Hematopoietic multipotent progenitor cell treated with erythropoietin and hydrocortisone succinate and interleukin-3 and kit ligand, for 4 days (in vitro differentiated cells): ENCODE data around the gene CD40.
"Not testable (repeated sequence)": the region's sequence is repeated elsewhere in the genome, so short reads cannot be mapped to it uniquely, and the experiment has no call there.

Source experiments
- DNase-seq: peaks from one replicate; pipeline ENCODE4 v3.0.0-alpha.2; 2015

CD40 gene

DNA sequence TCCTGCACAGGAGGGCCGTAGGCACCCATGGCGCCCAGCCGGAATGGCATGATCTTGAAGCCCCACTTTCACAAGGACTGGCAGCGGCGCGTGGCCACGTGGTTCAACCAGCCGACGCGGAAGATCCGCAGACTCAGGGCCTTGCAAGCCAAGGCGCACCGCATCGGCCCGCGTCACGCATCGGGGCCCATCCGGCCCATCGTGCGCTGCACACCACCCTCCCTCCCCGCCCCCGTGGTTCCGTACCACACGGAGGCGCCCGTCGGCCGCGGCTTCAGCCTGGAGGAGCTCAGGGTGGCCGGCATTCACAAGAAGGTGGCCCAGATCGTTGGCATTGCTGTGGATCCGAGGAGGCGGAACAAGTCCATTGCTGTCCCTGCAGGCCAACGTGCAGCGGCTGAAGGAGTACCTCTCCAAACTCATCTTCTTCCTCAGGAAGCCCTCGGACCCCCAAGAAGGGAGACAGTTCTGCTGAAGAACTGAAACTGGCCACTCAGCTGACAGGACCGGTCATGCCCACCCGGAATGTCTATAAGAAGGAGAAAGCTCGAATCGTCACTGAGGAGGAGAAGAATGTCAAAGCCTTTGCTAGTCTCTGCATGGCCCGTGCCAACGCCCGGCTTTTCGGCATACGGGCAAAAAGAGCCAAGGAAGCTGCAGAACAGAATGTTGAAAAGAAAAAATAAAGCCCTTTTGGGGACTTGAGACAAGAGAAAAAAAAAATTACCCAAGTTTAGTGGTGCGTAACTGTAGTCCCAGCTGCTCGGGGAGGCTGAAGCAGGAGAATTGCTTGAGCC is 18.4 kb upstream of the CD40 start:
- DNase-seq: peak; percentile 29

DNA sequence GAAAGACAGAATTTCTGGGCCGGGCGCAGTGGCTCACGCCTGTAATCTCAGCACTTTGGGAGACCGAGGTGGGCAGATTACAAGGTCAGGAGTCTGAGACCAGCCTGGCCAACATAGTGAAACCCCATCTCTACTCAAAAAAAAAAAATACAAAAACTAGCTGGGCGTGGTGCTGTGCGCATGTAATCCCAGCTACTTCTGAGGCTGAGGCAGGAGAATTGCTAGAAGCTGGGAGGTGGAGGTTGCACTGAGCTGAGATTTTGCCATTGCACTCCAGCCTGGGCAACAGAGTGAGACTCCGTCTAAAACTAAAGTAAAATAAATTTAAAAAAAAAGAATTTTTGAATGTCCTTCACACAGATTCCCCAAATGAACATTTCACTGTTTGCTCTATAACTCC is 17.7 kb upstream of the CD40 start:
- not testable (repeated sequence) for DNase-seq

- no peak for DNase-seq
Observed at GRCh38 chr20:46100988-46101387, 17.1 kb upstream of the CD40 start.

- no peak for DNase-seq
Observed at GRCh38 chr20:46101957-46102356, 16.2 kb upstream of the CD40 start.

- DNase-seq: no peak
Observed at GRCh38 chr20:46102940-46103339, 15.2 kb upstream of the CD40 start.

DNA sequence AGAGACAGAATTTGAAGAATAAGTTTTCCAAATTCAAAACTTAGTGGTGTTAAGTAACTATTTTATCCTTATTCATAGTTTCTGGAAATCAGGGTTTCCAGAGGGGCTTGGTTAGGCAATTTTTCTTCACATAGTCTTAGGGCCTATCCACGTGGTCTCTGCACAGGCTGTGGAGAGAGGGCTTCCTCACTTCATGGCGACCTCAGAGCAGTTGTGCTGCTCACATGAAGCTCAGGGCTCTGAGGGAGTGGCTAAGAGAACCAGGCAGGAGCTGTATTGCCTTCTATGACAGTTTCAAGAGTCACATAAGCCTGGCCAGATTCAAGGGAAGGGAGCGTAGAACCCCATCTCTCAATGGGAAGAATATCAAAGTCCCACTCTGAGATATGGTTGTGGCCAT is 13.9 kb upstream of the CD40 start:
- no peak for DNase-seq

DNA sequence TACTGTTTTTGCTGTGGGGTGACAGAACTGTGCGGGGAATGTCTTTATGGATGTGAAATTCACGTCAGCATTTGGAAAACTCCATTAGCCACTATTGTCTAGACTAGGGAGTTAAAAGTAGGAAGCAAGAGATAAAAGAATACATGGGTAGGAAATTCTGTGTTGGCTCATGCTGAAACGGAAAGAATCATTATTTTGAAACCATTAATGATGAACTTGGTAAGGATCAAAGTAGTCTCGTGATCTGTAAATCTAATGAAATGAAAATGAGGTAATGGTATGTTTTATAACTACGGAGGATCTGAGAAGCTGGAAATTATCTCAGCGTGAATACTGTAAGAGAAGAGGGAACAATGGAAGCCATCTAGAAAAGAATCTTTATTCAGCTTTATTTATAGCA is 11.1 kb upstream of the CD40 start:
- DNase-seq: no peak

DNA sequence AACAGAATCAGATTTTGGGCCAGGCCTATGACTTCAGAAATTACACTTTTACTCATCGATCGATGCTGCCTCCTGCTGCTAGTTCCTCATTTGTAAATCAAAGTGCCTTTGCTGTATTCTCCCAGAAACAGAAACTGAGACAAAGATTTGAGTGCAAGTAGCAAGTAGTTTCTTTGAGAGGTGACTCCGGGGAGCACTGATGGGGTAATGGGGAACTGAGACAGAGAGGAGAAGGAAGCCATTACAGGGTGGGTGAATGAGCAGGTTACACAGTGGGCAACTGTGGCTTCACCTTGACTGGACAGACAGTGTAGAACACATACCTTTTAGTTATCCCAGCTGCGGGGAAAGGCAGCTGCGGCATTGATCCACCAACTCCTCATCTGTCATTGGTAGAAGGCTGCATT is 9.7 kb upstream of the CD40 start:
- DNase-seq: no peak

GRCh38 chr20:46108976-46109375 is 9.1 kb upstream of the CD40 start:
- no peak for DNase-seq

GRCh38 chr20:46111028-46111835 is 6.9 kb upstream of the CD40 start:
- no peak for DNase-seq

DNA sequence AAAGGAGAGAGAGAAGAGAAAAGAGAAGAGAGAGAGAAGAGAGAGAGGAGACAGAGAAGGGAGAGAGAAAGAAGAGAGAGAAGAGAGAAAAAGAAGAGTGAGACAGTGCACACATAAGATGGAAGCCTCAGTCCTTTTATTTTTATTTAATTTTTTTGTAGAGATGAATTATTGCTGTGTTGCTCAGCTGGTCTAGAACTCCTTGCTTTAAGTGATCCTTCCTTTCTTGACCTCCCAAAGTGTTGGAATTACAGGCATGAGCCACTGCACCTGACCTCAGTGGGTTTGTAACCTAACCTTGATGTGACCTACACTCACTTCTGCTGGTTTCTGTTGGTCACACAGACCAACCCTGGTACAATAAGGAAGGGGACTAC is 6.3 kb upstream of the CD40 start:
- DNase-seq: no peak

- DNase-seq: no peak
Observed at GRCh38 chr20:46112430-46113112, 5.5 kb upstream of the CD40 start.

DNA sequence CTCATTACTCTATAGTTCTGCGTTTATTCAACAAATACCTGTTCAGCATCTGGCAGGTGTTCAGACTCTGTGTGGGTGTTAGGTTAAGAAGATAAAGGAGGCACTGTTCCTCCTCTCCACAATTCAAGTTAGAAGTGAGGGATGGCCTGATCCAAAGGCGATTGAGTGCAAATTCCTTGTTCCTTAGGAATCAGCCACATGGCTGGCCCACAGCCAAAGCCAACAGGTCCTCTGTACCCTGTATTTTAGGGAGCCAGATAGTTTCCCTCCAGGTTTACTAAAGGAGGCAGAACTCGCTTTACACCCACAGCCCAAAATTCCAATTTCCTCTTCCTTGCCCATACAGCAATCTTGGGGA is 5.0 kb upstream of the CD40 start:
- DNase-seq: no peak

GRCh38 chr20:46114449-46114848 is 3.7 kb upstream of the CD40 start:
- DNase-seq: no peak

DNA sequence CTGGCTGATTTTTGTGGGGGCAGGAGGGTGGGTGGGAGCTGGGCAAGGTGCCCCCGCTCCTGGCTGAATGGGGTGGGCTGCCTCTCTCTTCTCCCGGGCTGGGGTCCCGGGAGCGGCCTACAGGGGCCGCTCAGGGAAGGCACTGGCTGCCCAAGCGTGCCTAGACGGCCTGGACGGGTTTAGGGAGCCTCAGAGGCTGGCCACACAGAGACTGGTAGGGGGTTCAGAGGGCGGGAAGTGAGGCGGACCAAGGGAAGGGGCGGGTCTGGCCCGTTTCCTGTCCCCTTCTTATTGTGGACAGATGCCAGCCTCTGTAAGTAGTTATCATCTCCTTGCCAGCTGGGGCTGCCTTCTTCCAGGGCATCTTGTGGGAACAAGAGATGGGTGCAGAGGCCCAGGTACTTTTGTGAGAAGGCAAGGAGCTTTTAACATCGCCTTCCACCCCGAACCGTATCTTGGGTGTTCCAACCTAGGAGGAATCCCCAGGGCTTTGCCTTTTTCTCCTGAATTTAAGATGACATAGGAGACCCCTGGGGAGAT is 437 bp downstream of the CD40 start:
- peak; percentile 83 for DNase-seq

DNA sequence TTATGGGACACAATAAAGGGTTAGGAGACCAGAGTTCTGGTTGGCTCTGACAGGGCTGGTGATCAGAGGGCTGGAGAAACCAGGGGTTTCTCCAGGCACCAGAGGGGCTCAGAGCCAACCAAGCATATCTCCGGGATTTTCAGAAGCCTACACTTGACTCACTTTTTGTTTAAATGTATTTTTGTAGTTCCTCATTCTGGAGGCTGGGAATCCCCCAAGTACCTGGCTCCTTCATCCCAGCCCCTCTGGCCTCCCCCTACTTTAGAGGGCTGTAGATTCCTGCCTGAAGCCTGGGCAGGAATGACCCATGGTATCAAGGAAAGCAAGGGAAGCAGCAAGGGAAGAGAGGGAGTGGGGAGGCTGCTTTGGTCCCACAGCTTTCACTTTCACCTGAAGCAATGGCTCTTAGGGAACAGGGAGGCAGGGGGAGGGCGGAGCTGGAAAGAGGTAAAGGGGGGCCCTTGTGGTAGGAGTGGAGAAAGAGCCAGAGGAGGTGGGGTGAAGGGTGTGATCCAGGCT is 973 bp downstream of the CD40 start:
- no peak for DNase-seq

DNA sequence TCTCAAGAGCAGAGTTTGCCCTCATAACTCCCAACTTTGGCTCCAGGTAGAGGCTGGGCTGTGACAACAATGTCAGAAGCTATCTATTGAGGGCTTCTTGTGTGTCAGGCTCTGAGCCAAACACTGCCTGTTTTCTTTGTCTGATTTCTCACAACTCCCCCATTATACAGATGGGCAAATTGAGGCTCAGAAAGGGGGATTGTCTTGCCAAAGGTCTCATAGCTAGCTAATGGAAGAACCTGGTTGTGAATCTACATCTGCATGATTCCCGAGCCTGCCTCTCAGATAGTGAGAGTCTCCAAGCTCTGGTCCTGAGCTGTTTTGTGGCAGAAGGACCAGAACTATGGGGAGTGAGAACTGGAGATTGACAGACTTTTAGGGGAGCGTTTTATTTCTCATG is 1.4 kb downstream of the CD40 start:
- no peak for DNase-seq

DNA sequence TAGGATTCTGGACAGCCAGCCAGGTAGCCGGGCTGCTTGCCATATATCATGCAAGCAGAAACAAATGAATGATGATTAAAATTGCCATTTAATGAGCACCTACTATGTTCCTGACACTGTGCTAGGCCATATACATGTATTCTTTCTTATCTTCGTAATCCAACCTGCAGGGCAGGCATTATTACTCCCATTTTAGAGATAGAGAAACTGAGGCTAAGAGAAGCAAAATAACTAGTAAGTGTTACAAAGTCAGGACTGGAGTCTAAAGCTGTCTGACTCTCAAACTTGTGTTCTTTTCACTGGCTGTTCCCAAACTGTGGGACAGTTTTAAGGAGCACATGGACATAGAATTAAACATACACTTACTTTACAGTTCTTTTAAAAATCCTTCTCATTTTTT is 2.0 kb downstream of the CD40 start:
- DNase-seq: no peak

DNA sequence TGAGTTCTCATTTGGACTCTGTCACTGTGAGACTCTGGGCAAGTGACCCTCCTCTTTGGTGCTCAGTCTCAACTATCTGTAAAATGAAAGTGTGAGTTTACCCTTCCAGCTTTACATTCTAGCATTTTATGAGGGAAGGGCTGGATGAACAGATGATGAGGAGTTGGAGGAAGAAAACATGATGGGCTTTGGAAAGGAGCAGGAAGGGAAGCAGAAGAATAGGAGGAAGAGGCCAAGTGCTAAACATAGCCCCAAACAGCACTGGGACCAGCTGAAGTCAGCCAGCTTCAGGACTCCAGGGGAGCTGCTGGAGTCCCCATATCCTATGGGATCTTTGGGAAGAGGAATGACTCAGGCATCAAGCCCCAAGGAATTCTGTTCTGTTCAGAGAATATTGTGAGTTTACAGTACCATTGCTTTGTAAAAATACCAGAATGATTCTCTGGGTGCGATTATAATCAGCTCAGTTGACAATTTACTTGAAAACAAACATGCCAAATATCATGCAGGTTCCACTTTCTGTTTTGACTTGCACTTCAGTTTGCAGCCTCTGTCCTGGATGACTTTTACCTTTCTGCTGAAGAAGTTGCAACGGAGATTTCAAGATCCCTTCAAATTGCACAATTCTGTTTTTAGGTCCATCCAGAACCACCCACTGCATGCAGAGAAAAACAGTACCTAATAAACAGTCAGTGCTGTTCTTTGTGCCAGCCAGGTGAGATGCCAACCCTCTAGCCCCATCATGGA is 3.2 kb downstream of the CD40 start:
- no peak for DNase-seq

GRCh38 chr20:46122071-46122470 is 4.0 kb downstream of the CD40 start:
- no peak for DNase-seq

DNA sequence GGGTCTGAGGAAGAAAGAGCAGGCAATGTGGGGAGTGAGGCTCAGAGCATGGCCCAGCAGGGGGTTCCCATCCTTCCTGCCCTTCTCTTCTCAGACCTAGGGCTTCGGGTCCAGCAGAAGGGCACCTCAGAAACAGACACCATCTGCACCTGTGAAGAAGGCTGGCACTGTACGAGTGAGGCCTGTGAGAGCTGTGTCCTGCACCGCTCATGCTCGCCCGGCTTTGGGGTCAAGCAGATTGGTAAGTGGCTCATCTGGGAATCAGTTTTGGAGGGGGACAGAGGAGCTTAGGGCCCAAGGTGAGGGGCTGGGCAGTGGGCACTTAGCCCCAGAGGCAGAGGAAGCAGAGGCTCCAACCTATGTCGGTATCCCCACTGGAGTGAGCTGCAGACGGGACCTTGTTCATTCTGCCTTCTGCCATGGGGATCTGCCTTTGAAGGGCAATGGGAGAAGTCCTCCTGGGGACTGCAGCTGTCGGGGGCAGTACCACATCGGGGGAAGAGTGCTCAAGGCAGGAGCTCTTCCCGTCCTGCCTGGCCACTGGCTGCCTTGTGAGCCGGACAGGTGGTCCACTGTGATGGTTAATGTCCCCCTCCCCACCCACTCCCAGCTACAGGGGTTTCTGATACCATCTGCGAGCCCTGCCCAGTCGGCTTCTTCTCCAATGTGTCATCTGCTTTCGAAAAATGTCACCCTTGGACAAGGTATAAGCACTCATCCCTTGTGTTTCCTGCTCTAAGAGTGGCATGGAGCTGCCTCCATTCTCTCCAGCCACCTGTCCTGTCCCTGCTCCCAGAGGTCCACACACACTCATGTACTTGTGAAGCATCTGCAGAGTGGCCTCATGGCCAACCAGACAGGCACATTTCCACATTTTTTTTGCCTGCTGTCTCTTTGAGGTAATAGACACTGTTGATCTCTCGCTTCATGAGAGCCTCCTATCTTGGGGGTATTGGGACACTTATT is 4.7 kb downstream of the CD40 start:
- DNase-seq: no peak
